ENCODE measurements around the gene BMI1. TPM values are rescaled to one million over a fixed set of nuclear protein-coding genes. Genes with fewer than 3 reads are reported as not detected.
"Not testable (repeated sequence)": the region's sequence is repeated elsewhere in the genome, so short reads cannot be mapped to it uniquely, and the experiment has no call there.

Gene BMI1
- total and polyA plus RNA-seq, 12 donors = 15.0 to 44.1 (median 32.0) TPM

DNA sequence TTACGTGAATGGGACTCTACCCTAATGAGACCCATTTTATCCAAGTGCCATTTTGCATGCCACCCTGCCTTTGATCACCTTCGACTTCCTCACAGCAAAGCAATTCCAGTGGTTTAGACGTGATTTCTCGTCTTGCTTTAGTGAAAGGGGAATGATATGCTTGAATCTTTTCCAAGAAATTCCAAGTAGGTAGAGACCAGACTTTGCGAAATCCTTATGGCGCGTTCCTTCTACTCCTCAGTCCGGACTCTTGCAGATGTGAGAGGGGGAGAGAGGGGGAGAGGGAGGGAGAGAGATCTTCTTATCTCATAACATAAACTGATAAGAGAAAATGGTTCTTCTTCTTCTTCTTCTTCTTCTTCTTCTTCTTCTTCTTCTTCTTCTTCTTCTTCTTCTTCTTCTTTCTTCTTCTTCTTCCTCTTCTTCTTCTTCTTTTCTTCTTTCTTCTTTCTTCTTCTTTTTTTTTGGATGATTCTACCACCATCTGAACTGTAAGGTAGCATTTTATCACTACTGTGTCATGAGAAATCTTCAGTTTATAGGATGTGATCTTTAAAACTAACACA lies 25.3 kb downstream of the BMI1 start:
- no peak overlapping the region for H3K4me3 ChIP-seq
- 22 to 32% methylated on average over 8 of the region's 8 CpGs for WGBS, 2 donors

DNA sequence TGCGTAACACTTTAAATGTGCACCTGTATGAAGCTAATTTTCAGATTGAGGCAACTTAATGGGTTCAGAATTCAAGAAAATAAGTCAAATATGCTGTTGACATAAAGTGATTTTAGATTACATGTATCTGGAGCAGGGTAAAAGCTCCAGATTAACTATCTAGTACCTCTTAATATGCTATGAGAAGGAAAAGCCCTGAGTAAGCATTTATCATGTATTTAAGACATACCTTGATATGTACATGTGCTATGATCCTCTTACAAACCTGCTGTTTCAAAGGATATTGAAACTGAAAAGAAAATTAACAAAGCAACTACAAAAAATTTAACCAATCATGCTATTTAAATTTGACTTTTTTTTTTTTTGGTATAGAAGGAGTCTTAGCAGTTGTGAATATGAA lies 28.9 kb downstream of the BMI1 start:
- intact Hi-C loops (cut with DNase I) = loop anchor here in 5 of 10 donors (10.0 kb wide), 3 partner anchors 85 to 365 kb away; partner anchors contain the start of gene PIP4K2A (in 2 of the 5)
- Histone ChIP-seq H3K36me3 (no peaks in the 10 kb centered on the region), H3K27me3 (peaks cover 10 to 95% (median 53%) of the 10 kb centered on the region in 7 donors), H3K27ac (no peak overlapping the region), H3K4me1 (peaks cover 0 to 10% (median 0%) of the 10 kb centered on the region in 9 donors), H3K9me3 (no peaks in the 10 kb centered on the region), H3K4me3 (no peak overlapping the region)
- WGBS, 2 donors = 96 to 100% methylated on average over 1 of the region's 1 CpG
- no peak for DNase-seq
- ATAC-seq = no peak
- TF ChIP-seq, protein P1, sequence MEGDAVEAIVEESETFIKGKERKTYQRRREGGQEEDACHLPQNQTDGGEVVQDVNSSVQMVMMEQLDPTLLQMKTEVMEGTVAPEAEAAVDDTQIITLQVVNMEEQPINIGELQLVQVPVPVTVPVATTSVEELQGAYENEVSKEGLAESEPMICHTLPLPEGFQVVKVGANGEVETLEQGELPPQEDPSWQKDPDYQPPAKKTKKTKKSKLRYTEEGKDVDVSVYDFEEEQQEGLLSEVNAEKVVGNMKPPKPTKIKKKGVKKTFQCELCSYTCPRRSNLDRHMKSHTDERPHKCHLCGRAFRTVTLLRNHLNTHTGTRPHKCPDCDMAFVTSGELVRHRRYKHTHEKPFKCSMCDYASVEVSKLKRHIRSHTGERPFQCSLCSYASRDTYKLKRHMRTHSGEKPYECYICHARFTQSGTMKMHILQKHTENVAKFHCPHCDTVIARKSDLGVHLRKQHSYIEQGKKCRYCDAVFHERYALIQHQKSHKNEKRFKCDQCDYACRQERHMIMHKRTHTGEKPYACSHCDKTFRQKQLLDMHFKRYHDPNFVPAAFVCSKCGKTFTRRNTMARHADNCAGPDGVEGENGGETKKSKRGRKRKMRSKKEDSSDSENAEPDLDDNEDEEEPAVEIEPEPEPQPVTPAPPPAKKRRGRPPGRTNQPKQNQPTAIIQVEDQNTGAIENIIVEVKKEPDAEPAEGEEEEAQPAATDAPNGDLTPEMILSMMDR (IDR thresholded peaks at IDR 0.05) = no peak

More for the DNA sequence above, 25.3 kb downstream of the BMI1 start:
- H3K4me1 ChIP-seq = peaks cover 0 to 18% (median 5%) of the 10 kb centered on the region in 9 donors
- DNase-seq (no peak), ATAC-seq (no peak)
- H3K27ac ChIP-seq = no peak overlapping the region
- no peaks in the 10 kb centered on the region for H3K36me3 ChIP-seq
- TF ChIP-seq, protein P1 (IDR thresholded peaks at IDR 0.05) = no peak
- intact Hi-C loops (cut with DNase I) = loop anchor here in 5 of 10 donors (10.0 kb wide), 3 partner anchors 89 to 369 kb away; partner anchors contain the start of gene PIP4K2A (in 2 of the 5)
- H3K27me3 ChIP-seq = peaks cover 10 to 98% (median 85%) of the 10 kb centered on the region in 7 donors
- no peaks in the 10 kb centered on the region for H3K9me3 ChIP-seq

DNA sequence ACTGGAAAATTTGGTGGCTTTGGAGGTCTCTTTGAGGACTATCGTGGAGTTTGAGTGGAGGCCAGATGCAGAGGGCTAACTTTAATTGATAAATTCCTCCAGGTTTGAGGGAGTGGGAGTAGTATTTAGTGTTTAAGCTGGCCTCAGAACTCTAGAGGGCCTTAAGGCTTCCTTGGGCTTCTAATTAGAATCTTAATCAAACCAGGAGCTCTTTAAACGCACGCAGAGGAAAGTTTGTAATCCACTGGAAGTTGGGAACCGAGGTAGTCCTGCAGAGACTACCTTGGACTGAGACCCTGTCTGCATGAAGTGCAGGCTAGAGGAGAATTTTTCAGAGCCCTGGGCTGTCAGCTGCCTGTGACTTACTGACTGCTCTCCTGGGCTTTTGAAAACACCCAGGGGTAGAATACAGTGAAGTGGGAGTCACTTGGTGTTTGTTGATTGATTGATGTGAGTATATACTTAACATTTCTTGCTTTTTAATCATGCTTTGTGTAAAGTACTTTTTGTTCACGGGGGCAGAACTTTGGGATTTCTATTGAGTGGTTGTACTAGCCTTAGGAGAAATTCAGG lies 30.3 kb downstream of the BMI1 start:
- Histone ChIP-seq H3K27me3 (peaks cover 0 to 82% (median 38%) of the 10 kb centered on the region in 7 donors), H3K9me3 (no peaks in the 10 kb centered on the region), H3K4me1 (no peaks in the 10 kb centered on the region), H3K36me3 (no peaks in the 10 kb centered on the region), H3K4me3 (no peak overlapping the region), H3K27ac (no peak overlapping the region)
- TF ChIP-seq, protein P1 (IDR thresholded peaks at IDR 0.05) = no peak
- 92 to 96% methylated on average over 5 of the region's 5 CpGs for WGBS, 2 donors
- ATAC-seq = no peak
- intact Hi-C loops (cut with DNase I) = no loop called here
- DNase-seq = no peak

DNA sequence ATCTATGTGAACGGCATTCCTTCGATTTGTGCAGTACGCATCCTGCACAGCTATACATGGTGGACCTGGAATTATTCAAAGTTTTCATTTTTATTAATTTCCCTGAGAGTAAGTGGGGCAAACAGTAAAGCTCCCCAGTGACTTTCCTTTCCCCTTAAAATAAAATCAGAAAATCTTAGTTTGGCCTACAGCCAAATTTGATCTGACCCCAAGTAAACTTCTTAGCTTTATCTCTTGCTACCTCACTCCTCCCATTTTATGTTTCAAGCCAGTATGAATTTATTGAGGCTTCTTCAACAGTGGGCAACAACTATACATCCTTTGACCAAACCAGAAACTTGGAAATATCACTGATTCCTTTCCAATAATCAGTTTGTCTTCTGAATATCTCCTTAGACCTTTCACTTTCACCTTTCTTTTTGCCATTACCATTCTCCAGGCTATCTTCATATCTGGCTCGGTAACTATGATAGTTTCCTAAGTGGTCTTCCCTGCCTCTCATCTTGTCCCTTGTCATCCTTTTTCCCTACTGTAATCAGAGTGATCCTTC lies 35.5 kb downstream of the BMI1 start:
- TF ChIP-seq, protein P1 (IDR thresholded peaks at IDR 0.05) = no peak
- Histone ChIP-seq H3K36me3 (no peaks in the 10 kb centered on the region), H3K9me3 (peaks cover 0 to 2% (median 0%) of the 10 kb centered on the region in 11 donors), H3K27me3 (peaks cover 0 to 32% (median 7%) of the 10 kb centered on the region in 7 donors), H3K27ac (no peak overlapping the region), H3K4me3 (no peak overlapping the region), H3K4me1 (no peaks in the 10 kb centered on the region)
- WGBS, 2 donors = 80% methylated on average over 4 of the region's 4 CpGs
- DNase-seq (no peak), ATAC-seq (no peak)
- intact Hi-C loops (cut with DNase I) = no loop called here

DNA sequence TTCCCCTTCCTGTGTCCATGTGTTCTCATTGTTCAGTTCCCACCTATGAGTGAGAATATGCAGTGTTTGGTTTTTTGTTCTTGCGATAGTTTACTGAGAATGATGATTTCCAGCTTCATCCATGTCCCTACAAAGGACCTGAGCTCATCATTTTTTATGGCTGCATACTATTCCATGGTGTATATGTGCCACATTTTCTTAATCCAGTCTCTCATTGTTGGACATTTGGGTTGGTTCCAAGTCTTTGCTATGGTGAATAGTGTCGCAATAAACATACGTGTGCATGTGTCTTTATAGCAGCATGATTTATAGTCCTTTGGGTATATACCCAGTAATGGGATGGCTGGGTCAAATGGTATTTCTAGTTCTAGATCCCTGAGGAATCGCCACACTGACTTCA lies 36.9 kb downstream of the BMI1 start:
- H3K36me3 ChIP-seq; H3K27ac ChIP-seq; H3K9me3 ChIP-seq; H3K4me1 ChIP-seq; ATAC-seq; H3K4me3 ChIP-seq; DNase-seq; intact Hi-C loops (cut with DNase I): not testable (repeated sequence)
- 91 to 97% methylated on average over 3 of the region's 4 CpGs for WGBS, 2 donors
- H3K27me3 ChIP-seq = peaks cover 0 to 27% (median 5%) of the 10 kb centered on the region in 7 donors

All from heart right ventricle (tissue), 16 donors.